ENCODE measurements around the gene SUPT20H.

GRCh38 chr13:37068962-37069361 lies 9.5 kb upstream of the SUPT20H start:
- TF ChIP-seq CTCF (IDR thresholded peaks at IDR 0.05) (peak in 2 of 7 experiments; percentile 14 to 28), POLR2A (IDR thresholded peaks at IDR 0.05) (no peak)

Data from body of pancreas (tissue), 4 donors.